Activated T-cell treated with anti-CD3 and anti-CD28 coated beads for 48 hours (primary cell): ENCODE measurements around the gene KIF17.

Experiments
- DNase-seq: peaks from one replicate; pipeline ENCODE4 v3.0.0-alpha.2; 2020; ENCODE audit warnings: low read depth

KIF17 gene

GRCh38 chr1:20710469-20711284 lies 7.1 kb downstream of the KIF17 start:
- no peak for DNase-seq

DNA sequence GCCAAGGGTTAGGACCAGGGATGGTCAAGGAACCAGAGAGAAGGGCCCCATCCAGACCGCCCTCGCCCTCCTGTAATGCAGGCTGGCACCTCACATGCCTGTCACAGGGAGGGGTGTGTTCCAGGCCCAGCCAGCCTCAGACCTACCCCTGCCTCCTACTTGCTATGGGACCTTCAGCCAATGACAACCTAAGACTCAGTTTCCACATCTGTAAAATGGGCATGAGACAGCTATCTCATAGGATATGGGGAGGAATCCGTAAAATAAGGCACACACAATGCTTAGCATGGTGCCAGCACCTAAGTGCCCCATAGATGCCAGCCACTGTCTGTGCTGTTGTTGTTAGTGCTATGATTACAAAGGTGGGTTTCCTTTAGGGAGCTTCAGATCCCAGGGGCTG lies 7.9 kb downstream of the KIF17 start:
- DNase-seq = no peak

DNA sequence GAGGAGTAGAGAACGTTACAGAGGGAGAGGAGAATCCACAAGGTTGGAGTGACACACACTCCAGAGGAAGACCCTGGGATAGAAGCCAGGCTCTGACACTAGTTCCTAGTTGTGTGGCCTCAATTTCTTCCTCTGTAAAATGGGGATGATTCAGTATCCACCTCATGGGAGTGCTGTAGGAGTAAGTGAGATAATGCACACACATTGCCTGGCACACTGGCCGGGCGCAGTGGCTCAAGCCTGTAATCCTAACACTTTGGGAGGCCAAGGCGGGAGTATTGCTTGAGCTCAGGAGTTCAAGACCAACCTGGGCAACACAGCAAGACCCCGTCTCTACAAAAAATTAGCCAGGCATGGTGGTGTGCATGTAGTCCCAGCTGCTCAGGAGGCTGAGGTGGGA lies 8.9 kb downstream of the KIF17 start:
- no peak for DNase-seq

DNA sequence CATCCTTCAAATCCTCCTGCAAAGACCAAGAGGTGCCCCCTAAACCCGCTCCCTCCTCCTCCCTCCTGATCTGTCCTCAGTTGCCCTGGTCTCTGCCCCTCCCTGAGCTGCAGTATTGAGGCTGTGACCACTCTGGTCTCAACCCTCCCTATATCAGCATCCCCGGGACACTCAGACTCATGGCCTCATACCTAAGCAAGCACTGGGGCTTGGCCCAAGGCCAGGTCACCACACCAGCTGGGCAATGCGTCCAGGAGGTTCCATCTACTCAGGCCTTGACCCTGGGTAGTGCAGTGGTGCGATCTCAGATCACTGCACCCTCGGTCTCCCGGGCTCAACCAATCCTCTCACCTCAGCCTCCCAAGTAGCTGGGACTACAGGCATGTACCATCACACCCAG lies 9.8 kb downstream of the KIF17 start:
- no peak for DNase-seq

DNA sequence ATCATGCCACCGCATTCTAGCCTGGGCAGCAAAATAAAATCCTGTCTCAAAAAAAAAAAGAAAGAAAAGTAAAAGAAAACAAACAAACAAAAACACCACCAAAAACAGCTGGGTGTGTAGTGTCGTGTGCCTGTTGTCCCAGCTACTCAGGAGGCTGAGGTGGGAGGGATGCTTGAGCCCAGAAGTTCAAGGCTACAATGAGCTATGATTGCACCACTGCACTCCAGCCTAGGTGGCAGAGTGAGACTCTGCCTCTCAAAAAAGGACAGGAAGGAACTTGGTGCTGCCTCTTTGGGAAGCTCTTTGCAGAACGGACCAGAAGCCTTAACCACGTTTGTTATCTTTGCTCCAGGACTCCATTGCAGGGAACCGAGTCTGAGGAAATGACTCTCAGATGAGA lies 11.0 kb downstream of the KIF17 start:
- no peak for DNase-seq

DNA sequence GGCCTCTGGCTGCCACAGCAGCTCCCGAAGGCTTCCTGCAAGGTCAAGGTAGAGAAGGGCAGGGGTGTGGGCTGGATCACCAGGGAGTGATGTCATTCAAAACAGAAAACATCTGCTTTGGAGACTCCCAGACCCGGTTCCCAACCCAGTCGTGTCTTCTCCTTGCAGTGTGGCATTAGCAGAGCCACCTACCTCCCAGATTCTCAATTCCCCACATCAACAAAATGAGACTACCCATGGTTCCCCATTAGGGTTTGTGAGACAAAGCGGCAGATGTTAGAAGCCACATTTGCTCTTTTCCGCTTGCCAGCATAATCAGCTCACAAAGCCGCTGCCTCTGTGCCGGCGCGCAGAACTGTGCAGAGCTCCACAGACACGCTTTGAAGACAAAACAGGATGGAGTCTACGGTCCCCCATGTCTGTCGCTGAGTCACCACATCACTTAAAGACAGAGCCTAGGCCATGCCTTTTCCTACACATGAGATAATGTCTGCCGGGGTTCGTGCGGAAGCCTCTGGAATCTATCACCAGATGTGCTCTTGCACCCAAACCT lies 12.5 kb downstream of the KIF17 start:
- no peak for DNase-seq

DNA sequence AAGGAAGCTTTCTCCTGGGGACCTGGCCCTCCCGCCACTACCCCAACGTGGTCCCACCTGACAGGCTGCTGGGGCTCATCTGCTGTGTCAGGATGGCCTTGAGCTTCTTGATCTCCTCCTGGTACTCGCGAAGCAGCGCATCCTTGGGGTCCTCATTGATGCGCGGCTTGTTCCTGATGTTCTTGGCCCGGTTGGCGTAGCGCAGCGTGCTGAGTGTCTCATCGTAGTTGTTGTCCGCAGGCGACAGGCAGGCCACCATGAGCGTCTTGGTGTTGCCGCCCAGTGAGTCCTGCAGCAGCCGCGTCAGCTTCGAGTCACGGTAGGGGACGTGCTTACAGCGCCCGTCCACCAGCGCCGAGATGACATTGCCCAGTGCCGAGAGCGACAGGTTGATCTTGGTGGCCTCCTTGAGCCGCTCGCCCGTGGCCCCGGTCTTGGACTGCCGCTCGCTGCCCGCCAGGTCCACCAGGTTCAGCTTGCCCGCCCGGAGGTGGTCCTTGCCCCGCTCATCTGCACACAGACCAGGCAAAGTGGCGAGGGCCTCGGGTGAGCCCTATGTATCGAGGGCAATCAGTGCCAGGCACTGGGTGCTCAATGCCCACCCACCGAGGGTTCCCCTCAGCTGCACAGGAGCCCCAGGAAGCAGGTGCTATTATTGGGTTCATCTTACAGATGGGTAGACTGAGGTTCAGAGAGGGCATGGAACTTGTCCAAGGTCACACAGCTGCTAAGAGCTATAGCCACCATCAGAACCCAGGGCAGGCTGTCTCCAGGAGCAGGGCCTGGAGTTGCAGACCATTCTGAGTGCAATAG lies 13.2 kb downstream of the KIF17 start:
- DNase-seq = no peak

DNA sequence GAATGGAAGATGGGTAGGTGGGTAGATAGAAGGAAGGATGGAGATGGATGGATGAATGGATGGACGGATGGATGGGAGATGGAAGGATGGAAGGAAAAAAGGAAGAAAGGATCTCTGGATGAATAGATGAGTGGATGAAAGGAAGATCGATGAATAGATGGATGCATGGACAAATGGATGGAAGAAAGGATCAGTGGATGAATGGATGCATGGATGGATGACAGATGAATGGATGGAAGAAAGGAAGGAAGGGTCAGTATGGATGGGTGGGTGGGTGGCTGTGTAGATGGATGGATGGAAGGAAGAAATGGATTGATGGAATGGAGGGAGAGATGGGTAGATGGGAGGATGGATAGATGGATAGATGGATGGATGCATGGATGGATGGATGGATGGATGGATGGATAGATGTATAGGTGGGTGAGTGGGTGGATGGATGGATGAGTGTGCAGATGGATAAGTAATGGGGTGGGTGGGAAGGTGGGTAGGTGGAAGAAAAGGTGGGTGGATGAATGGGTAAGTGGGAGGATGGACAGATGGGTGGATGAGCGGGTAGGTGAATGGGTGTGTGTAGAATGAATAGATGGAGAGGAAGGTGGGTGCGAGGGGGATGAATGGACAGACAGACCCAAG lies 14.6 kb downstream of the KIF17 start:
- DNase-seq = no peak

DNA sequence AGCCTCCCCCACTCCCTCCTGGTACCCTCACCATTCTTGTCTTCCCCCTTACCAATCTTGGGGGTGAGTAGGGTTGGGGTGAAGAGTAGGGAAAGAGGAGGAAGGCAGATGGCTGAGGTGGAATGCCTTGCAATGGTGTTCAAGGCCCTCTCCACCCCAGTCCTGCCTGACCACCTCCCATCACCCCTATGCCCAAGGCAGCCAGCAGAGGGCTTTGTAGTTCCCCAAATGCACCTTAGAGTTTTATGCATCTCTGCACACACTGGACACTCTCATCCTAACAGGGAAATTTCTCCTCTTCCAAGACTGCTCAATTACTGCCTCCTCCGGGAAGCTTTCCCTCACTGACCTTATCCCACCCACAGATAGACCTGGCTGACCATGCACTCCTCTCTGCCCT lies 15.4 kb downstream of the KIF17 start:
- no peak for DNase-seq

- no peak for DNase-seq
These were observed 16.0 kb downstream of the KIF17 start for GRCh38 chr1:20701847-20702246.

DNA sequence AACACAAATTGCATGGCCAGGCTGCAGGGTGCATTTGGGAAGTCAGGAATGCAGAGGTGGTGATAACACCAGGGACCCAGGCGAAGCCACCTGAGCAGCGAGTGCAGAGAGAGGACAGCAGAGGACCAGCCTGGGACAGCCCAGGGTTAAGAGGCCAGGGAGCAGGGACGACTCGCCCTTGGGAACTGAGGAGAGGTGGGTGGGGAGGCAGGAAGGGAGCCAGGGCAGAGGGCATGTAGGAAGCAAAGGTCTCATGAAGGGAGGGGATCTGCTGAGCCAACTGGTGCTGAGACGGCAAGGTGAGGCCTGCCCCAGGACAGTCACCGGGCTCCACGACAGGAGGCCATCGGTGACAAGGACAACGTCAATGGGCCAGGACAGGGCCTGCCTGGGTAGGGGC lies 16.4 kb downstream of the KIF17 start:
- no peak for DNase-seq

- no peak for DNase-seq
These were observed 17.1 kb downstream of the KIF17 start for GRCh38 chr1:20700636-20701215.

GRCh38 chr1:20699558-20699957 lies 18.2 kb downstream of the KIF17 start:
- DNase-seq = no peak

GRCh38 chr1:20698195-20698910 lies 19.5 kb downstream of the KIF17 start:
- no peak for DNase-seq

- no peak for DNase-seq
These were observed 20.2 kb downstream of the KIF17 start for GRCh38 chr1:20697563-20697962.

- peak; percentile 66 for DNase-seq
These were observed 21.1 kb downstream of the KIF17 start for GRCh38 chr1:20696397-20697333.

- no peak for DNase-seq
These were observed 22.3 kb downstream of the KIF17 start for GRCh38 chr1:20695515-20695914.

- DNase-seq = no peak
These were observed 24.2 kb downstream of the KIF17 start for GRCh38 chr1:20693623-20694022.

GRCh38 chr1:20691872-20692271 lies 25.9 kb downstream of the KIF17 start:
- no peak for DNase-seq

GRCh38 chr1:20689645-20690056 lies 28.2 kb downstream of the KIF17 start:
- DNase-seq = no peak
